HuH-7 (cell line): Measurements from ENCODE around the gene KRT3.

Experiments used
- DNase-seq: peaks from one replicate; pipeline ENCODE4 v3.0.0; 2011; ENCODE audit warnings: low spot score

The KRT3 gene

DNA sequence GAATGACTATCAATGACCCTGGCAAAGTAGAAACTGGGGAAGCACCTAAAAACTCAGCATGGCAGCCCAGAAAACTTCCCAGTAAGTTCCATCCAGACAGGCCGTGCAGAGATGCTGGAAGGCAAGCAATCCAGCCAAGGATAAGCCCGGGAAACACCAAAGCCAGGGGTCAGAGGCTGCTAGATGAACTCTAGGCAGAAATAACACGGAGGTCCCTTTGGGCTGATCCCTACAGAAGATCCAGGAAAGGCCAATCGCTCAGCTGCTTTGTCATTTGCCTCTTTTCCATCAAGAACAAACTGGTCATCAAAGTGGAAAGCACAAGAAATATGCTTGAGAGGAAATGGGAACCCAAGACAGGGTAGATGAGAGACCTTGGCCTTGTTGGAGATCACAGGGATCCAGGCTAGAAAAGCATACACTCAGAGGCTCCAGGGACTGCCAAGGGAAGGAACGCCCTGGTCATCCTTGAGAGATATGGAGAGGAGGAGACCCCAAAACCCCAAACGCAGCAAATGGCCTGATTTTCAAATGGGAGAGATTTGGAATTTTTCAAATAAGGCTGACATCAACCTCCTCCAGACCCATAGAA lies 31.7 kb upstream of the KRT3 start:
- DNase-seq, result no peak

DNA sequence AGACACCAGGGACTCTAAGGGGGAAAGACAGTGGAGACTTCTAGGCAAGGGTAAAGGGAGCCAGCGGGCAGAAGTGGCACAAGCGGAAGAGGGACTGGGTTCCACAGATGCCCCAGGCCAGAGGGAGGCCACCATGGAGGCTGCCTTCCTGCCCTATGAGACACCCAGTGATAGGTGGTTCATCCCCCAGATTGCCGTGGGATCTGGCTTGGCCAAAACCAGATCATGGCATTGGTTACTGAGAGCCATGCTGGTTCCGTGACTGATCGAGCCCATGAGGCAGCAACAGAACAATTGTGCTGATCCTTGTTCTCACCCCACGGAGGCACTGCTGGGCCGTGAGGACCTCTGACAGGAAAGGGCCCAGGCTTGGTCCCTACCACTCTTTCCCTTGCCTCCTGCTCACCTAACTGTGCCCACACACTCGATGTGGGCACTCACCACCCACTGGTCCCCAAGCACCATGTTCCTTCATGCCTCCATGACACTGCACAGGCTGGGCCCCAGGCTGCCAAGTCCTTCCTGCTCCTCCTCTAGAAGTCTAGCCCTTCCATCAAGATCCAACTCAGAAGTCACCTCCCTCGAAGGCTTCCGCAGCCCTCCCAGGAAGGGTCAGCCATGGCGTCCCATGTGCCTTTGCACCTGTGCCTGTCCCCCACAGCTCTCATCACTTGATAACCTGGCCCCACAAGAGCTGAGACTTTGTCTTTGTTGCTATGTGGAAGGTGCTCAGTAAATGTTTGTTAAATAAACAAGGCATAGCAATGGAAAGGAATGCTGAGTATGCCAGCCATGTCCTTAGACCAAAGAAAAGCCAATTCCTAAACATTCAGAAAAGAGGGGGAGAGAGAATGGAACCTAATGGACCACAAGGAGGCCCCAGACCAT lies 30.9 kb upstream of the KRT3 start:
- no peak for DNase-seq

DNA sequence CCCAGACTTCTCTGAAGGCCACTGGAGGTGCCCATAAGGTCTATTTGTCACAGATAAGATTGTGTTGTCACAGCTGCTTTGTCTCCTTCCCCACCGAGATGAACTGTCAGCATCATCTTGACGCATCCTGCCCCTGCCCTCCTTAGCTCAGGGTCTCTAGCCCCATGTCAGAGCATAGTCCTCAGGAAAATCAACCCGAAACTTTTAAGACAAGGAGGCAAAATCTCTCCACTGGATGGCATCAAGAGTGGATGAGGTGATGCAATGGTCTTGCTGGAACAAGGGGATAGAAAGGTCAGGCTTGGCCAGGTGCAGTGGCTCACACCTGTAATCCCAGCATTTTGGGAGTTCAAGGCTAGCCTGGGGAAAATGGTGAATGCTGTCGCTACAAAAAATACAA lies 30.0 kb upstream of the KRT3 start:
- no peak for DNase-seq

DNA sequence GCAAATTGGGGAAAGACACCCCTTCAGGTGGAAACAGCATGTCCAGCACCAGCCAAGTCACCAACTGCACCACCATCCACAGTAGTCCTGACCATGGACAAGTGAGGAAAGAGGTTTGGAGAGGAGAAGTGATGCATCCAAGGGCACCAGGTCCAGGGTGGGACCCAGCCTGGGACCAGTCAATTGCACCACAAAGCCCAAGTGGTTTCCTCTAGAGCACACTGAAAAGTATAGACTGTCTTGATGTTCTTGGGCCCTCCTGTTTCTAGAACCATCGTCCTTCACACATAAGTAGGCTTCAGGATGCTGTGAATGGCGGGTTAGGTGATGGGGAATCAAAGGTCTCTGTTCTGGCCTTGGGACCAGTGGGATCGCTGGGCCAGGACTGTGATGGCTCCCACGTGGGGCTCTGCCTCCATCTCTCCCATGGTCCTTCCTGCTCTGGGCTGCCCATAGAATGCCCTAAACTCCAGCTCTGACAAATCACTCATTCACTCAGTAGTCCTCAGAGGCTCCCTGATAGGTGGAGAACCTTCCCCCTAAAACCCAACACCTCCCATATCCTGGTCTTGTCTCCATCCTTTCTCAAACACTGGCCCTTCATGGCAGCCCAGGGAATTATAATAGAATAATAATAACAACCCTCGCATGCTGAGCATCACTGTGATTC lies 29.0 kb upstream of the KRT3 start:
- DNase-seq, result no peak

DNA sequence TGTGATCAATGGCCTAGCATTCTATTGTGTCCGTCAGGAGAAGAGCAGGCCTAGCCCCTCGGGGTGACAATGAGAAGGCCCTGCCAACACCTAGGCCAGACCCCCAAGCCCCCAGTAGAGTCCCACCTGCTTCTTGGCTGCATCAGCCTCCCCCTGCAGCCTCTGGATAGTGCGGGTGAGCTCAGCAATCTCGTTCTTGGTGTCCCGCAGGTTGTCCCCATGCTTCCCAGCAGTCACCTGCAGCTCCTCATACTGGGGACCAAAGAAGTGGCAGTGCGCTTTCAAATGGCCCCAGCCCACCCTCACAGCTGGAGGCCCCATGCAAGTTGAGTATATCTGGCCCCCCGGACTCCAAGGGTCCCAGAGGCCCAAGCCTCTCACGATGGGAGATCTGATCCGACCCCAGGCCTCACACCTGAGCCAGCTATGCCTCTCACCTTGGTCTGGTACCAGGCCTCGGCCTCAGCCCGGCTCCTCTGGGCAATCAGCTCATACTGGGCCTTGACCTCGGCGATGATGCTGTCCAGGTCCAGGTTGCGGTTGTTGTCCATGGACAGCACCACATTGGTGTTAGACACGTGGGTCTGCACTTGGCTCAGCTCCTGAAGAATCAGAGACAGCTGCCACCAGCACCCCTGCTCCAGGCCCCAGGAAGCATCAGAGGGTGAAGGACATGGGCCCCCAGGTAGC lies 28.0 kb upstream of the KRT3 start:
- no peak for DNase-seq

DNA sequence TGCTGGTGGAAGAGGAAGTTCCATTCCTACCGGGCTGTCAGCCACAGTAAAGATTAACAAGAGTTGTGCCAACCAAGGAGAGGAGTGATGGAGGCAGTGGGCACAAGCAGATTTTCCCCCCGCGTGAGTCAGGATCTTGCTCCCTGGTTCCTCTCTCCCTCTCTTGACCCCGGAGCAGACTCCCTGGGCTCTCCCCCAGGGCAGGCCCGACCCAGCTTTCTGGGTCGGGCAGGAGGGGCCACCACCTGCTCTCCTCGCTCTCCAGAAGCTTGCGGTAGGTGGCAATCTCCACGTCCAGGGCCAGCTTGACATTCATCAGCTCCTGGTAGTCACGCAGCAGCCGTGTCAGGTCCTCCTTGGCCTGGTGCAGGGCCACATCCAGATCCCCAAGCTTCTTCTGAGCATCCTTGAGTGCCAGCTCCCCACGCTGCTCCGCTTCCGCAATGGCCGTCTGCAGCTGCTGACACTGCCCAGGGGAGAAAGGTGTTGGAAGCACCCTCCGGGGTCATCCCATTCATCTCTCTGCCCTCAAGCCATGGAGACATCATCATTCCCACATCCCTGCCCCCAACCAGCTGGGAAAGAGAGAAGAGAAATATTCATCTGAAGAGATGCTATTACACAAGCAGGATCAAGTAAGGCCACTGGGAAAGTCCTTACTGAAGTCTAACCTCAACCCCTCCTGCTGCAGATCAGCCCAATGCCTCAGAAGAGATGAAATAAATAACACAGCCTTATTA lies 27.0 kb upstream of the KRT3 start:
- no peak for DNase-seq

DNA sequence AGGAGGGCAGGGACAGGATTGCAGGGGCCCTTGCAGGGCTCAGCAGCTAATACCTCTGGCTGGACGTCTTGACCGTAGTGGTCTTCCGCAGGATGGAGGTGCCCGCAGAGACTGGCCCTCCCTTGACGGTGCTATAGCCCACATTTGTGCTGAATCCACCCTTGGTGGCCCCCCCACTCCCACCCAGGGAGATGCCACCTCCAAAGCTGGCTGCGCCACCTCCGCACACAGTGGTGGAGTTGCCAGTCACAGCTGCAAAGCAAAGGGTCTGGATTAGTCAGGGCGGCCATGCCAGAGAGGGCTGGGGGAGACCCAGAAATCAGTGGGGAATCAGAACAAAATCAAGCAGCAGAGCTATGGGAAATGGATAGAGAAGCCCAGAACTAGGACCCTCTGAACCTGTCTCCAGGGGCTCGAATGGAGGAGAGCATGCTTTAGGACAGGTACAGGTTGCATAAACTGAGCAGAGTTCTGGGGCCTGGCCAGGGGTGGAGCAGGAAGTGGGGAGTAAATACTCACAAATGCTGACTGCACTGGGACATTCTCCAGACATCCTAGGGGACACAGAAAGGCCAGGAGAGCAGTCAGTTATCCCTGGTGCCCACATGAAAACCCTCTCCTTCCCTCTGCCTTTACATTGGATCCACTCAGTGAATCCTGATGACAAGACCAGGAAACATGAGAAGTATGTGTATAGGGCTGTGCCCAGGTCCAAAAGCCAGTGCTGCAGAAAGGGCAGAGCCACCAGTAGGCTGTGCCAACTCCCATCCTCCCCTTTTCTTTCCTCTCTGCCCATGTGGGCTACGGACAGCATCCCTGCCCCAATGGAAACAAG lies 26.1 kb upstream of the KRT3 start:
- DNase-seq, result no peak

DNA sequence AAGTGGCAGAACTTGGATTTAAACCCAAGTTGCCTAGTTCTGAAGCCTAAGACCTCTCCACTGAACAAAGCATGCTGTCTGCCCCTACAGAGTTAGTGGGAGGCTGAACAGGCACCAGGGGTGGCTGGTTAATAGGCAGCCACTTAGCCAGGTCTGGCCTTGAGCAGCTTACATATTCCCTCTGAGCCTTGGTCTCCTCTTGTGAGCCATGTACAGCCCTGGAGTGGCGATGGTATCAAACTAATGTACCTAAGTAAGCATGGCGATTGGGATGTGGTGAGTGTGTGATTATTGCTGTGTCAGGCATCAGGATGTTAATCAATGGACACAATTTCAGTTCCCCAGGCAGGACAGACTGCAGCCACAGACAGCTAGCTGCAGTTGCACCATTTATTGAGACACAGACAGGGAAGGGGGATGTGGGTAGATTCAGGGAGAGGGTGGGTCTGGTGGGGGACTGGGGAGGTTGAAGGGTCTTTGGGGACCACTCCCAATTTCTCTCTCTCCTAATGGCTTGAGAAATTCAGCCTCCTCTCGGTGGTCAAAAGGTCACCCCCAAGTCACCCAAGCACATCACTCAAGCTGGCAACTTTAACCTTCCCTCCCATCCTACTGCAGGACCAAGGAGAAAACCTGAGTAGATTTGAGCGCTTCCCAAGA lies 25.3 kb upstream of the KRT3 start:
- DNase-seq, result no peak

DNA sequence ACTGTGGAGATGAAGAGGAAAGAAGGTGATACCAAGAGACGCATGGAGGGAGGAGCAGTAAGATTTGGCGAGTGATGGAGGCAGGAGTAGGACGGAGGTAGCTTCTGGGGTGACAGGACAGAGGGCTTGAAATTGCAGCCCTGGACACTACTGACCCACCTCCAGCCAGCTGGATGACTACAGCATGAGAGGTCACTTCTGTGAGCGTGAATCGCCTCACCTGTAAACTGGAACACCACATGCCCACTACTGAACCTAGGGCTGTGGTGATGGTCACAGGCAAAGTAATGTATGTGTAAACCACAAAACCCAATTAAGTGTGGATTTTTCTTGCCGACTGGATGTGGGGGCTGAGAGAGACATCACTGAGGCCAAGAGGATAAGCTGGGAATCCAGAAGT lies 24.6 kb upstream of the KRT3 start:
- DNase-seq, result no peak

DNA sequence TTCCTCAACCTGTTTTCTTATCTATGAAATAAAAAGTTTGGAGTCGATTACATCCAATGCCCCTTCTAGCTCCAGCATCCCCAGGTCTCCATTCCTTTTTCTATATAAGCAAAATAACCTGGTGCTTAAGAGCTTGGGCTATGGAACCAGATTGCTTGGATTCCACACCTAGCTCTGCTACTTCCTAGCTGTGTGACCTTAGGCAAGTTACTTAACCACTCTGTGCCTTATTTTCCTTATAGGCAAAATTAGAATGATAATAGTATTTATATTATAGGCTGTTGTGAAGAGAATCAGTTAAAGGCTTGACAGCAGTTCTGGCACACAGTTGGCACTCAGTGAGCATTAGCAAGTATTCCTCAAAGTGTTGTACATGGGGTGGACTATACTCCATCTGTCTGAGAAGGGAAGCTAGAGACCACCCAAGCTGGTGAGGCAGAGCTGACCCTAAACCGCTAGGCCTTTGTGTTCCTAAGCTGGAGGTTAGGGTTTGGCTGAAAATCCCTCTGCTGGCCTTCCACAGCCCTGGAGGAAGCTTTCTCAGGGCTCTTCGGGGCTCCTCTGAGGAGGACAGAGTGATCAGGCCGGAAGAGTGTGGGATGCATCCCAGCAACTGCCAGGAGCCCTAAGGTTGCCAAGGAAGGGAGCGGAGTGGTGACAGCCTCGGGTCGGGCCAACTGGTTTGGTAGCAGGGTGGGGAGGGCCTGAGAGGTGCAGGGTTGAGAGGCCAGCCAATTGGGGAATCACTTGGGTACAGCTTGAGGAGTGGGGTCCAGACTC lies 24.0 kb upstream of the KRT3 start:
- no peak for DNase-seq

DNA sequence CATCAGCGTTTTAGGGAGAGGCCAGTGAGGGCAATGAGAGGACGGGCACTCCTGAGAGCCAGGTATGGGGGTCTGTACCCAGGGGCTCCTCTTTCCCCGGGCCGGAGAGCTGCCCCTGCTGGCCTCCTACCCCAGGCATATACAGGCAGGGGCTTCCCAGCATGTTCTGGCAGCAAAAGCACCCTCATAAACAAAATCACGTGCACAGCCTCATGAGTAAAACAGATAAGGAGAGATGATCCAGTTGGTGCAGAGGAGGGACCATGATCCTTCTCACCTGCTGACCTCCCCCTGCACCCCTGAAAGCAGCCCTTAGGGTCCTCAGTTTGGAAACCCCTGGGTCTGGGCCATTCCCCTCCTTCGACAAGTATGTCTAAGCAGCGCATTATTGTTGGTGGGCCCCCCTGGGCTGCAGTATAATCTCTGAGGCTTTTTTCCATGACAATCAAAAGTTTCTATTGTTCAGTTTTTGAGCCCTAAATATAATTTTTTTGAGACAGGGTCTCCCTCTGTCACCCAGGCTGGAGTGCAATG lies 23.0 kb upstream of the KRT3 start:
- no peak for DNase-seq

DNA sequence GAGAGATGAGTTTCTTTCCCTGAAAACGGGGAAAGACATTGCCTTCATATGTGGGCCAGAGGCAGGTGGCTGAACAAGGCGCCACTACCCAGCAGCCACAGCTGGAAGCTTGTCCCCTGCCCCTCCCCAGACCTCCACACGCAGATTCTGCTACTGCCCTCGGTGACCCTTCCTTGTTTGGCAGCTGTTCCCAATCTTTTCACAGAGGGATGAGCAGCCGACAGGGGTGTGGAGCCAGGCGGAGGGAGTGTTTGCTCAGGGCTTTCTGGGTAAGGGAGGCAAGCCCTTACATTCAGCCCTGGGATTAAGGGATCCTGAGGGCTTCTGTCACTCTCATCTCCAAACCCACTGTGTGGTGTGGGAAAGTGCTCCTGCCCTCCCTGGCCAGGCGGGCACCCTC lies 22.5 kb upstream of the KRT3 start:
- DNase-seq, result no peak

DNA sequence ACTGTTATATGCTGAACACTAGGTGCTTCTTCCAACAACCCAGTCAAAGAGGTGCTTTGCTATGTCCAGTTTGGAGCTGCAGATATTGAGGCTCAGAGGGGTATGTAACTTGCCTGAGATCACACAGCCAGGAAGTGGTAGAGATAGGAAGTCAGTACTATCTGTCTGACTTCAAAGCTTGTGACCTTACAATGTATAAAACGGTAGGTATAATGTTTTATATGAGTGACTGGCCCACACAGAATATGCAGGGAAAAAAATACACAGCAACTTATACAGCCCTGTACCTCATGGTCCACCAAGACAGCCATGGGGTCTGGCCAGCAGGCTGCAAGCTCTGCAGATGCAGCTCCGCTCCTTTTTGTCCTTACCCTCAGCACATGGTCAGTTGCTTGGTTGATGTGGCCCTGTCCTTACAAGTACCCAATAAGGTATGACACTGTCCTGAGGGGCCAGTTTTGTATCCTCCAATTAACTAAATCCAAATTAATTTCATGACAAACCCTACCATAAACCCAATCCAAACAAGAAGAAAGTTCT lies 21.9 kb upstream of the KRT3 start:
- DNase-seq, result no peak

DNA sequence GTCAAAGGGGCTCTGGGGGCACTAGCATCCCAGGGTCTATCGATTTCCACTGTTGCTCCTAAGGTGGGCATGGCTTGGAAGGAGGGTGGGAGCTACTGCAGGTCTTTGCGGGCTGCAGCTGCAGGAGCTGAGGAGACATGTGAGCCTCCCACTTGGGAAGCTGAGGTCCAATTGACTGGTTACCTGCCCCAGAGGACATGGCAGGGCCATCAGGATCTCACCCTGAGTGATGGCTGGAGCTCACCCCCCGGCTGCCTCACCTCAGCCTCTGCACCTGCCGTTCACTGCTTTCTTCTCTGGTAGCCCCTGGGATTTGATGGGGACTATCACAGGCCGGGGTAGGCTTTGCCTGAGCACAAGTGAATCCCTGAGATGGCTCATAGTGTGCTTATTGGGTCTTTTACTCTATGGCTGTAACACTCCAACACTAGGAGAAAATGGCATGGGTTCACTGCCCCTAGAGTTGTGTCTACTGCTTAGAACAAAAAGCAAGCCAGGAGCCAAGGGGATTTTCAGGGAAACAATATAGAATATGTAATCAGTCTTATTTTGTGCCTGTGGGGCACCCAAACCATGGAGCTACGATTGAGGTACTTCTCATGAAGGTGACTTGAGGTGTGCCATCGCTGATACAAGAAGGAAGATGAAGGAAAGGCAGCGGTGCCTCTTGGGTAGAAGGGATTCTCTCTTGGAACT lies 21.2 kb upstream of the KRT3 start:
- DNase-seq, result no peak

DNA sequence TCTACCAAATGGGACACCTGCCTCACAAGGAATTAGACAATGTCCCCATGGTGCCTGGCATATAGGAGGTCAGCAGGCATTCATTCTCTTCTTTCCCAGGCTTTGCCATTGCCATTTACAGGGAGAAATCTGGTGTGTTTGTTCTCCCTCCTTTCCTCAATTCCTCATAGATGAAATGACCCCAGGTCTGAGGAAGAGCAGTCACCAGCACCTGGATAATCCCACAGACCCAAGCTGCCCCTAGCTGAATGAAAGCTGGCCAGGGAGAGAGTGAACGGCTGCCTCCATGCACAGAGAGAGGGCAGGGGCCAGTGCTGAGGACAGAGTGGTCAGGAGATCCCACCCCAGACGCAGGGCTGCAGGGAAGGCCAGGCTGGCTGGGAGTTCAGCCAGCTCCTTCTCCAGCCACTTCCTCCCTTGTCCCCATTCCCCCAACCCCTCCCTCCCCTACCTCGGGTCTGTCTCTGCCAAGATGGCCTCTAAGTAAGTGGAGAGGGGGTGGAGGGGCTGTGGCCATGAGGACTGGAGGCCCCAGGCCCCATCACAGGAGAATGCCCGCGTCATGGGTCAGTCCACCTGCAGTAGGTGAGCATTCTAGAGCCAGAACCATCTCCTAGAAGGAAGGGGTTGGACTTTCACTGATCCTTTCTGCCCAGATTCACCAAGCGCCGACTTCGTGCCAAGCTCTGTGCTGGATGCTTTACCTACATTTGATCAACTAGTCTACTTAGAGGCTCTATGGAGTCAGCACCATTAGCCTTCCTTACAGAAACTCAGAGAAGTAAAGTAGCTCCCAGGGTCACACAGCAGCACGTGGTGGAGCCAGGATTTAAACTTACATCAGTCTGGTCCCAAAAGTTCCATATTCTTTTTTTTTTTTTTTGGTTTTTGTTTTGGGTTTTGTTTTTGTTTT lies 20.0 kb upstream of the KRT3 start:
- DNase-seq, result no peak

DNA sequence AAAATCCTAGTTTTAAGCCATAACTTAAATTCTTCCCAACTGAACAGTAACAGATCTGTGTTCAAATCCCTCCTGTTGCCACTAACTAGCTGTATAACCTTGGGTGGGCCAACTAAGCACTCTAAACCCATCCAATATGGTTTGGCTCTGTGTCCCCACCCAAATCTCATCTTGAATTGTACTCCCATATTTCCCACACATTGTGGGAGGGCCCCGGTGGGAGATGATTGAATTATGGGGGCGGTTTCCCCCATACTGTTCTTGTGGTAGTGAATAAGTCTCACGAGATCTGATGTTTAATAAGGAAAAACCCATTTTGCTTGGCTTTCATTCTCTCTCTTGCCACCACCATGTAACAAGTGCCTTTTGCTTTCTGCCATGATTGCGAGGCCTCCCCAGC lies 19.2 kb upstream of the KRT3 start:
- no peak for DNase-seq

DNA sequence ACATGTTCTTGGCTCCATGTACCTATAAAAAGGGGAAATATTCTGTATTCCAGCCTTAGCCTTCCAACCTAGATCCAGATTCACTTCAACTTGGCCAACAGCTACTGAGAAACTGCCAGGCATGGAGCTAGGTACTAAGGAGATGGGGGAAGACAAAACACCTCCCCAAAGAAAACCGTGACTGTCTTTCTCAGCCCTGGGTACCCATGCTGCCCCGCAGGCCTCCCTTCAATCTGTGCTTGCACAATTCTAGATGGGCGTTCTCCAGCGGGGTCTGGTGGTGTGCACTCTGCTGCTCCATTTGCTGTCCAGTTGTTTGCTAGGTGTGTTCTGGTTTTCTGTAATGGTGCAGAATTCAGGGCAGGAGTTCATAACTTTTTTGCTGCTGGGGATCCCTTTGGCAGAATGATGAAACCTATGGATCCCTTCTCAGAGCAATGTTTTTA lies 18.8 kb upstream of the KRT3 start:
- DNase-seq, result no peak
